Tibial nerve (tissue), 4 donors: ENCODE results near the gene DTNBP1. TPM values are rescaled to one million over a fixed set of nuclear protein-coding genes. Genes with fewer than 3 reads are reported as not detected.

Experiments
- DNase-seq, 2 donors: peaks; one replicate each; pipeline ENCODE4 v3.0.0-alpha.2; 2019; ENCODE audit warnings: low spot score in 2 of 2
- H3K27ac ChIP-seq, 4 donors: fragments of 200-600 bp; sonication (generic) in 3 of 4; one replicate each; pipeline ENCODE4 v1.5.1; 2017 to 2019; ENCODE audit warnings: mild to moderate bottlenecking in 1 of 4
- H3K27me3 ChIP-seq, 2 donors: fragments of 200-600 bp; sonication (generic) in 1 of 2; one replicate each; pipeline versions ENCODE4 v1.5.1 to v1.6.0; 2017 to 2019
- H3K36me3 ChIP-seq, 3 donors: fragments of 200-600 bp; sonication (generic); one replicate each; pipeline ENCODE4 v1.5.1; 2018 to 2019
- H3K4me1 ChIP-seq, 4 donors: fragments of 200-600 bp; sonication (generic) in 3 of 4; one replicate each; pipeline ENCODE4 v1.5.1; 2017 to 2019
- H3K4me3 ChIP-seq, 4 donors: fragments of 200-600 bp; sonication (generic) in 3 of 4; one replicate each; pipeline ENCODE4 v1.5.1; 2017 to 2019; ENCODE audit warnings: mild to moderate bottlenecking in 1 of 4, moderate library complexity in 1 of 4
- H3K9me3 ChIP-seq, 4 donors: fragments of 200-600 bp; sonication (generic) in 3 of 4; one replicate each; pipeline ENCODE4 v1.5.1; 2017 to 2019
- CTCF ChIP-seq, 5 experiments: fragments of 200-600 bp in 3 of 5; fragments of 450-650 bp in 2 of 5; sonication (generic) in 3 of 5; IDR thresholded peaks; one replicate each; pipeline ENCODE4 v1.5.1; 2016 to 2019; ENCODE audit warnings: antibody characterized with exemption in 5 of 5, mild to moderate bottlenecking in 3 of 5, moderate library complexity in 2 of 5
- EP300 ChIP-seq, 2 donors: sonication (generic); formaldehyde crosslinking; IDR thresholded peaks; one replicate each; pipeline ENCODE4 v1.6.1; 2017; ENCODE audit warnings: antibody characterized with exemption in 2 of 2, mild to moderate bottlenecking in 1 of 2
- POLR2A ChIP-seq, 2 donors: fragments of 450-650 bp; IDR thresholded peaks; one replicate each; pipeline ENCODE4 v1.6.1; 2017; ENCODE audit warnings: antibody characterized with exemption in 2 of 2, mild to moderate bottlenecking in 2 of 2, moderate library complexity in 2 of 2
- WGBS, 2 donors: methylation state at CpG; one replicate each; pipeline ENCODE4 v1.1.5; 2018; 5-methylcytosine and 5-hydroxymethylcytosine counted together
- total RNA-seq, 4 donors: library from RNA; depleted of rRNA; stranded (reverse); fragments of >200 nt; gene quantifications; one replicate each; pipeline ENCODE4 v1.1.0, GENCODE V29; 2016

Gene DTNBP1
- total RNA-seq, 4 donors from 2014 or later: 14.7 to 36.6 (median 16.1) TPM

GRCh38 chr6:15619330-15619729 lies 43.5 kb downstream of the DTNBP1 start:
- H3K4me3 ChIP-seq: no peak overlapping the region
- H3K27me3 ChIP-seq: no peaks in the 10 kb centered on the region
- no peak for DNase-seq
- no peak overlapping the region for H3K27ac ChIP-seq
- WGBS, 2 donors: 95 to 100% methylated on average over 1 of the region's 1 CpG
- peaks cover 0 to 7% (median 0%) of the 10 kb centered on the region in 3 donors for H3K36me3 ChIP-seq
- peaks cover 0 to 31% (median 16%) of the 10 kb centered on the region in 4 donors for H3K4me1 ChIP-seq
- no peaks in the 10 kb centered on the region for H3K9me3 ChIP-seq
- TF ChIP-seq EP300 (IDR thresholded peaks at IDR 0.05) (no peak), POLR2A (IDR thresholded peaks at IDR 0.05) (no peak), CTCF (IDR thresholded peaks at IDR 0.05) (no peak)

GRCh38 chr6:15618685-15619084 lies 44.1 kb downstream of the DTNBP1 start:
- Histone ChIP-seq H3K27ac (no peak overlapping the region), H3K4me1 (peaks cover 0 to 28% (median 16%) of the 10 kb centered on the region in 4 donors), H3K36me3 (peaks cover 0 to 14% (median 0%) of the 10 kb centered on the region in 3 donors), H3K9me3 (no peaks in the 10 kb centered on the region), H3K27me3 (no peaks in the 10 kb centered on the region), H3K4me3 (no peak overlapping the region)
- WGBS, 2 donors: 95 to 97% methylated on average over 6 of the region's 6 CpGs
- DNase-seq: no peak
- TF ChIP-seq CTCF (IDR thresholded peaks at IDR 0.05) (no peak), POLR2A (IDR thresholded peaks at IDR 0.05) (no peak), EP300 (IDR thresholded peaks at IDR 0.05) (no peak)

GRCh38 chr6:15616261-15616660 lies 46.6 kb downstream of the DTNBP1 start:
- 78 to 92% methylated on average over 5 of the region's 5 CpGs for WGBS, 2 donors
- Histone ChIP-seq H3K27me3 (no peaks in the 10 kb centered on the region), H3K36me3 (peaks cover 0 to 31% (median 0%) of the 10 kb centered on the region in 3 donors), H3K9me3 (no peaks in the 10 kb centered on the region), H3K4me1 (peaks cover 0 to 4% (median 2%) of the 10 kb centered on the region in 4 donors), H3K4me3 (no peak overlapping the region), H3K27ac (no peak overlapping the region)
- no peak for DNase-seq
- no peak for TF ChIP-seq POLR2A (IDR thresholded peaks at IDR 0.05)
- no peak for TF ChIP-seq EP300 (IDR thresholded peaks at IDR 0.05)

GRCh38 chr6:15615802-15616201 lies 47.0 kb downstream of the DTNBP1 start:
- H3K4me3 ChIP-seq: no peak overlapping the region
- no peaks in the 10 kb centered on the region for H3K4me1 ChIP-seq
- 87 to 92% methylated on average over 2 of the region's 2 CpGs for WGBS, 2 donors
- H3K36me3 ChIP-seq: peaks cover 0 to 35% (median 0%) of the 10 kb centered on the region in 3 donors
- TF ChIP-seq EP300 (IDR thresholded peaks at IDR 0.05) (no peak), POLR2A (IDR thresholded peaks at IDR 0.05) (no peak), CTCF (IDR thresholded peaks at IDR 0.05) (no peak)
- H3K27me3 ChIP-seq: no peaks in the 10 kb centered on the region
- H3K27ac ChIP-seq: no peak overlapping the region
- DNase-seq: no peak
- H3K9me3 ChIP-seq: no peaks in the 10 kb centered on the region

- no peak for DNase-seq
- H3K4me3 ChIP-seq: no peak overlapping the region
- 93 to 98% methylated on average over 4 of the region's 4 CpGs for WGBS, 2 donors
Observed at GRCh38 chr6:15614277-15614676, 48.6 kb downstream of the DTNBP1 start.

More at GRCh38 chr6:15614277-15614676, 48.6 kb downstream of the DTNBP1 start:
- Histone ChIP-seq H3K9me3 (no peaks in the 10 kb centered on the region), H3K27me3 (no peaks in the 10 kb centered on the region), H3K4me1 (no peaks in the 10 kb centered on the region), H3K36me3 (peaks cover 0 to 47% (median 0%) of the 10 kb centered on the region in 3 donors), H3K27ac (no peak overlapping the region)
- TF ChIP-seq EP300 (IDR thresholded peaks at IDR 0.05) (no peak), CTCF (IDR thresholded peaks at IDR 0.05) (no peak), POLR2A (IDR thresholded peaks at IDR 0.05) (no peak)
